GM12891 (cell line): ENCODE measurements around the gene LNX1.

Experiments used
- PAX5 ChIP-seq: IDR thresholded peaks from 2 replicates; pipeline ENCODE4 v1.6.1; 2011; ENCODE audit warnings: low read length, moderate library complexity, mild to moderate bottlenecking; ENCODE audit not compliant: insufficient read depth, severe bottlenecking
- POLR2A ChIP-seq: IDR thresholded peaks from 2 replicates; pipeline ENCODE4 v1.6.1; 2011; ENCODE audit warnings: low read depth, low read length, control low read depth
- POLR2AphosphoS5 ChIP-seq: IDR thresholded peaks from 2 replicates; pipeline ENCODE4 v1.6.1; 2011; ENCODE audit warnings: low read depth, low read length, control low read depth
- POU2F2 ChIP-seq: IDR thresholded peaks from 2 replicates; pipeline ENCODE4 v1.6.1; 2011; ENCODE audit warnings: low read depth, mild to moderate bottlenecking, control low read depth, low read length, moderate library complexity
- SPI1 ChIP-seq: IDR thresholded peaks from 2 replicates; pipeline ENCODE4 v1.6.1; 2011; ENCODE audit warnings: low read depth, low read length, control low read depth
- TAF1 ChIP-seq: IDR thresholded peaks from 2 replicates; pipeline ENCODE4 v1.6.1; 2011; ENCODE audit warnings: low read depth, low read length, control low read depth

GRCh38 chr4:53582194-53582593, 9.1 kb downstream of the LNX1 start:
- TF ChIP-seq POLR2A, result no peak
- no peak for TF ChIP-seq TAF1
- TF ChIP-seq POLR2AphosphoS5, result no peak
- TF ChIP-seq SPI1, result no peak
- TF ChIP-seq PAX5, result no peak
- TF ChIP-seq POU2F2, result no peak
